HEK293 (cell line): ENCODE data around the gene CADPS2.

Experiments
- CTCF ChIA-PET: fragments of 350-600 bp; formaldehyde crosslinking; extraction: SDS; loops from one replicate; lab custom pipeline; 2021; ENCODE audit warnings: antibody characterized with exemption; lab: Yijun Ruan, JAX
- POLR2A ChIA-PET: fragments of 300-600 bp; formaldehyde crosslinking; extraction: SDS; loops from one replicate; lab custom pipeline; 2020; ENCODE audit warnings: antibody characterized with exemption, inconsistent platforms; lab: Yijun Ruan, JAX
- H3K27ac ChIP-seq: fragments of 200-500 bp; sonication (Bioruptor generic); 2 replicates; pipeline ENCODE4 v1.5.1; 2014; ENCODE audit warnings: low read depth, low read length, control low read depth, inconsistent platforms; ENCODE audit errors: extremely low read depth
- H3K36me3 ChIP-seq, 2 experiments: fragments of 200-500 bp in 1 of 2; sonication (Bioruptor generic) in 1 of 2; 1 replicate in 1 of 2; 2 replicates in 1 of 2; pipeline ENCODE4 v1.5.1; 2014 to 2017; ENCODE audit warnings: inconsistent platforms in 2 of 2, low read length in 2 of 2; ENCODE audit not compliant: control insufficient read depth in 2 of 2, insufficient read depth in 1 of 2
- H3K4me1 ChIP-seq: fragments of 200-500 bp; sonication (Bioruptor generic); 2 replicates; pipeline ENCODE4 v1.5.1; 2014; ENCODE audit warnings: mild to moderate bottlenecking, low read length, inconsistent platforms; ENCODE audit not compliant: control insufficient read depth, insufficient read depth
- H3K4me3 ChIP-seq: 2 replicates; pipeline ENCODE4 v1.5.1; 2011; ENCODE audit warnings: low read depth, mild to moderate bottlenecking, control low read depth, low read length, moderate library complexity
- H3K9me3 ChIP-seq: fragments of 200-500 bp; sonication (Bioruptor generic); 2 replicates; pipeline ENCODE4 v1.5.1; 2014; ENCODE audit warnings: low read depth, low read length, inconsistent platforms; ENCODE audit not compliant: control insufficient read depth, insufficient read depth
- FEZF1 ChIP-seq: fragments of 450-650 bp; formaldehyde crosslinking; IDR thresholded peaks from 2 replicates; pipeline ENCODE4 v1.5.1; 2016; ENCODE audit warnings: missing biosample characterization, missing genetic modification characterization
- HIC1 ChIP-seq: fragments of 450-650 bp; formaldehyde crosslinking; IDR thresholded peaks from 2 replicates; pipeline ENCODE4 v1.5.1; 2016; ENCODE audit warnings: missing biosample characterization, missing genetic modification characterization
- KLF16 ChIP-seq: fragments of 450-650 bp; formaldehyde crosslinking; IDR thresholded peaks from 2 replicates; pipeline ENCODE4 v1.5.1; 2017; ENCODE audit warnings: missing biosample characterization, missing genetic modification characterization
- SCRT1 ChIP-seq: fragments of 450-650 bp; formaldehyde crosslinking; IDR thresholded peaks from 2 replicates; pipeline ENCODE4 v1.5.1; 2016; ENCODE audit warnings: missing biosample characterization, missing genetic modification characterization, borderline replicate concordance
- ZBTB17 ChIP-seq: fragments of 450-650 bp; formaldehyde crosslinking; IDR thresholded peaks from 2 replicates; pipeline ENCODE4 v1.5.1; 2016; ENCODE audit warnings: missing biosample characterization, missing genetic modification characterization
- ZBTB44 ChIP-seq: fragments of 450-650 bp; IDR thresholded peaks from 2 replicates; pipeline ENCODE4 v1.5.1; 2018; ENCODE audit warnings: missing biosample characterization, mild to moderate bottlenecking, missing genetic modification characterization
- ZBTB48 ChIP-seq: fragments of 450-650 bp; formaldehyde crosslinking; IDR thresholded peaks from 2 replicates; pipeline ENCODE4 v1.5.1; 2016; ENCODE audit warnings: missing biosample characterization, missing genetic modification characterization
- ZBTB49 ChIP-seq: fragments of 450-650 bp; formaldehyde crosslinking; IDR thresholded peaks from 2 replicates; pipeline ENCODE4 v1.5.1; 2016; ENCODE audit warnings: missing biosample characterization, missing genetic modification characterization, low read depth
- ZNF140 ChIP-seq: fragments of 450-650 bp; formaldehyde crosslinking; IDR thresholded peaks from 2 replicates; pipeline ENCODE4 v1.5.1; 2016; ENCODE audit warnings: missing biosample characterization, missing genetic modification characterization
- ZNF211 ChIP-seq: fragments of 450-650 bp; formaldehyde crosslinking; IDR thresholded peaks from 2 replicates; pipeline ENCODE4 v1.5.1; 2016; ENCODE audit warnings: low read depth, missing biosample characterization, missing genetic modification characterization
- ZNF266 ChIP-seq: fragments of 450-650 bp; formaldehyde crosslinking; IDR thresholded peaks from 2 replicates; pipeline ENCODE4 v1.5.1; 2016; ENCODE audit warnings: missing biosample characterization, missing genetic modification characterization, low read depth
- ZNF324 ChIP-seq: fragments of 450-650 bp; formaldehyde crosslinking; IDR thresholded peaks from 2 replicates; pipeline ENCODE4 v1.5.1; 2016; ENCODE audit warnings: missing biosample characterization, missing genetic modification characterization
- ZNF350 ChIP-seq: fragments of 450-650 bp; formaldehyde crosslinking; IDR thresholded peaks from 2 replicates; pipeline ENCODE4 v1.5.0; 2017; ENCODE audit warnings: missing biosample characterization, mild to moderate bottlenecking, missing genetic modification characterization
- ZNF404 ChIP-seq: fragments of 450-650 bp; formaldehyde crosslinking; IDR thresholded peaks from 2 replicates; pipeline ENCODE4 v1.5.1; 2017; ENCODE audit warnings: missing biosample characterization, missing genetic modification characterization
- ZNF416 ChIP-seq: fragments of 450-650 bp; formaldehyde crosslinking; IDR thresholded peaks from 2 replicates; pipeline ENCODE4 v1.5.1; 2016; ENCODE audit warnings: missing biosample characterization, missing genetic modification characterization
- ZNF488 ChIP-seq: fragments of 450-650 bp; formaldehyde crosslinking; IDR thresholded peaks from 2 replicates; pipeline ENCODE4 v1.5.1; 2016; ENCODE audit warnings: missing biosample characterization, missing genetic modification characterization
- ZNF529 ChIP-seq: fragments of 450-650 bp; formaldehyde crosslinking; IDR thresholded peaks from 2 replicates; pipeline ENCODE4 v1.5.1; 2017; ENCODE audit warnings: missing genetic modification characterization, missing biosample characterization; ENCODE audit not compliant: insufficient replicate concordance
- ZNF561 ChIP-seq: fragments of 450-650 bp; IDR thresholded peaks from 2 replicates; pipeline ENCODE4 v1.5.1; 2018; ENCODE audit warnings: missing biosample characterization, missing genetic modification characterization, borderline replicate concordance
- ZNF747 ChIP-seq: fragments of 450-650 bp; formaldehyde crosslinking; IDR thresholded peaks from 2 replicates; pipeline ENCODE4 v1.5.1; 2016; ENCODE audit warnings: missing biosample characterization, missing genetic modification characterization
- ZNF792 ChIP-seq: fragments of 450-650 bp; formaldehyde crosslinking; IDR thresholded peaks from 2 replicates; pipeline ENCODE4 v1.5.1; 2016; ENCODE audit warnings: missing biosample characterization, missing genetic modification characterization
- TF ChIP-seq, protein P1 (sequence below): fragments of 450-650 bp; formaldehyde crosslinking; IDR thresholded peaks from 2 replicates; pipeline ENCODE4 v1.5.1; 2016; ENCODE audit warnings: missing biosample characterization, missing genetic modification characterization
- TF ChIP-seq, protein P2 (sequence below): fragments of 450-650 bp; formaldehyde crosslinking; IDR thresholded peaks from 2 replicates; pipeline ENCODE4 v1.5.1; 2016; ENCODE audit warnings: missing biosample characterization, missing genetic modification characterization
- TF ChIP-seq, protein P3 (sequence below): fragments of 450-650 bp; formaldehyde crosslinking; IDR thresholded peaks from 2 replicates; pipeline ENCODE4 v1.5.1; 2016; ENCODE audit warnings: missing biosample characterization, missing genetic modification characterization

Gene CADPS2

GRCh38 chr7:122633472-122633871, 252.8 kb downstream of the CADPS2 start:
- no peaks in the 10 kb centered on the region for H3K4me1 ChIP-seq
- ChIA-PET CTCF (interaction anchor here (0.7 kb wide), 1 partner anchor 12 kb away, joined by 5 read pairs; no protein-coding TSS in a partner anchor), POLR2A (no interaction called here)
- TF ChIP-seq, protein P1, sequence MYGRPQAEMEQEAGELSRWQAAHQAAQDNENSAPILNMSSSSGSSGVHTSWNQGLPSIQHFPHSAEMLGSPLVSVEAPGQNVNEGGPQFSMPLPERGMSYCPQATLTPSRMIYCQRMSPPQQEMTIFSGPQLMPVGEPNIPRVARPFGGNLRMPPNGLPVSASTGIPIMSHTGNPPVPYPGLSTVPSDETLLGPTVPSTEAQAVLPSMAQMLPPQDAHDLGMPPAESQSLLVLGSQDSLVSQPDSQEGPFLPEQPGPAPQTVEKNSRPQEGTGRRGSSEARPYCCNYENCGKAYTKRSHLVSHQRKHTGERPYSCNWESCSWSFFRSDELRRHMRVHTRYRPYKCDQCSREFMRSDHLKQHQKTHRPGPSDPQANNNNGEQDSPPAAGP = no peak
- TF ChIP-seq ZNF404 (tag by site-specific recombination) = no peak
- no peak for TF ChIP-seq ZNF747 (tag by site-specific recombination)
- no peak for TF ChIP-seq ZBTB44 (tag by site-specific recombination)
- no peak for TF ChIP-seq ZNF266 (tag by site-specific recombination)
- no peak for TF ChIP-seq SCRT1
- no peak for TF ChIP-seq ZNF140 (tag by site-specific recombination)
- no peak for TF ChIP-seq ZNF792 (tag by site-specific recombination)
- TF ChIP-seq ZBTB48 = no peak
- TF ChIP-seq ZNF488 (tag by site-specific recombination) = no peak
- TF ChIP-seq KLF16 (tag by site-specific recombination) = no peak
- TF ChIP-seq ZNF211 = no peak
- TF ChIP-seq, protein P2, sequence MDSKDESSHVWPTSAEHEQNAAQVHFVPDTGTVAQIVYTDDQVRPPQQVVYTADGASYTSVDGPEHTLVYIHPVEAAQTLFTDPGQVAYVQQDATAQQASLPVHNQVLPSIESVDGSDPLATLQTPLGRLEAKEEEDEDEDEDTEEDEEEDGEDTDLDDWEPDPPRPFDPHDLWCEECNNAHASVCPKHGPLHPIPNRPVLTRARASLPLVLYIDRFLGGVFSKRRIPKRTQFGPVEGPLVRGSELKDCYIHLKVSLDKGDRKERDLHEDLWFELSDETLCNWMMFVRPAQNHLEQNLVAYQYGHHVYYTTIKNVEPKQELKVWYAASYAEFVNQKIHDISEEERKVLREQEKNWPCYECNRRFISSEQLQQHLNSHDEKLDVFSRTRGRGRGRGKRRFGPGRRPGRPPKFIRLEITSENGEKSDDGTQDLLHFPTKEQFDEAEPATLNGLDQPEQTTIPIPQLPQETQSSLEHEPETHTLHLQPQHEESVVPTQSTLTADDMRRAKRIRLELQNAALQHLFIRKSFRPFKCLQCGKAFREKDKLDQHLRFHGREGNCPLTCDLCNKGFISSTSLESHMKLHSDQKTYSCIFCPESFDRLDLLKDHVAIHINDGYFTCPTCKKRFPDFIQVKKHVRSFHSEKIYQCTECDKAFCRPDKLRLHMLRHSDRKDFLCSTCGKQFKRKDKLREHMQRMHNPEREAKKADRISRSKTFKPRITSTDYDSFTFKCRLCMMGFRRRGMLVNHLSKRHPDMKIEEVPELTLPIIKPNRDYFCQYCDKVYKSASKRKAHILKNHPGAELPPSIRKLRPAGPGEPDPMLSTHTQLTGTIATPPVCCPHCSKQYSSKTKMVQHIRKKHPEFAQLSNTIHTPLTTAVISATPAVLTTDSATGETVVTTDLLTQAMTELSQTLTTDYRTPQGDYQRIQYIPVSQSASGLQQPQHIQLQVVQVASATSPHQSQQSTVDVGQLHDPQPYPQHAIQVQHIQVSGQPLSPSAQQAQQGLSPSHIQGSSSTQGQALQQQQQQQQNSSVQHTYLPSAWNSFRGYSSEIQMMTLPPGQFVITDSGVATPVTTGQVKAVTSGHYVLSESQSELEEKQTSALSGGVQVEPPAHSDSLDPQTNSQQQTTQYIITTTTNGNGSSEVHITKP (tag by site-specific recombination) = no peak
- TF ChIP-seq FEZF1 (tag by site-specific recombination) = no peak
- no peak for TF ChIP-seq HIC1 (tag by site-specific recombination)
- no peak overlapping the region for H3K4me3 ChIP-seq
- no peaks in the 10 kb centered on the region for H3K36me3 ChIP-seq
- no peak overlapping the region for H3K27ac ChIP-seq
- H3K9me3 ChIP-seq = no peaks in the 10 kb centered on the region

- H3K9me3 ChIP-seq = no peaks in the 10 kb centered on the region
- no peak overlapping the region for H3K27ac ChIP-seq
- ChIA-PET POLR2A (no interaction called here), CTCF (no interaction called here)
- H3K4me3 ChIP-seq = no peak overlapping the region
- H3K4me1 ChIP-seq = no peaks in the 10 kb centered on the region
- H3K36me3 ChIP-seq = no peaks in the 10 kb centered on the region
- no peak for TF ChIP-seq ZNF140 (tag by site-specific recombination)
- TF ChIP-seq ZNF561 (tag by site-specific recombination) = no peak
- TF ChIP-seq ZNF350 (tag by site-specific recombination) = no peak
- no peak for TF ChIP-seq ZBTB17
- TF ChIP-seq, protein P3, sequence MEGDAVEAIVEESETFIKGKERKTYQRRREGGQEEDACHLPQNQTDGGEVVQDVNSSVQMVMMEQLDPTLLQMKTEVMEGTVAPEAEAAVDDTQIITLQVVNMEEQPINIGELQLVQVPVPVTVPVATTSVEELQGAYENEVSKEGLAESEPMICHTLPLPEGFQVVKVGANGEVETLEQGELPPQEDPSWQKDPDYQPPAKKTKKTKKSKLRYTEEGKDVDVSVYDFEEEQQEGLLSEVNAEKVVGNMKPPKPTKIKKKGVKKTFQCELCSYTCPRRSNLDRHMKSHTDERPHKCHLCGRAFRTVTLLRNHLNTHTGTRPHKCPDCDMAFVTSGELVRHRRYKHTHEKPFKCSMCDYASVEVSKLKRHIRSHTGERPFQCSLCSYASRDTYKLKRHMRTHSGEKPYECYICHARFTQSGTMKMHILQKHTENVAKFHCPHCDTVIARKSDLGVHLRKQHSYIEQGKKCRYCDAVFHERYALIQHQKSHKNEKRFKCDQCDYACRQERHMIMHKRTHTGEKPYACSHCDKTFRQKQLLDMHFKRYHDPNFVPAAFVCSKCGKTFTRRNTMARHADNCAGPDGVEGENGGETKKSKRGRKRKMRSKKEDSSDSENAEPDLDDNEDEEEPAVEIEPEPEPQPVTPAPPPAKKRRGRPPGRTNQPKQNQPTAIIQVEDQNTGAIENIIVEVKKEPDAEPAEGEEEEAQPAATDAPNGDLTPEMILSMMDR (tag by site-specific recombination) = no peak
- TF ChIP-seq ZNF416 (tag by site-specific recombination) = no peak
- no peak for TF ChIP-seq ZNF529 (tag by site-specific recombination)
- no peak for TF ChIP-seq ZBTB49 (tag by site-specific recombination)
- TF ChIP-seq ZNF324 (tag by site-specific recombination) = no peak
These were observed 254.0 kb downstream of the CADPS2 start for GRCh38 chr7:122632238-122632637.
